HEK293T (cell line): ENCODE data around the gene PGAP3.

Experiments
- ARNT ChIP-seq: fragments of 450-650 bp; IDR thresholded peaks from 2 replicates; pipeline ENCODE4 v1.6.1; 2017; ENCODE audit warnings: mild to moderate bottlenecking
- BHLHE40 ChIP-seq: fragments of 450-650 bp; IDR thresholded peaks from 2 replicates; pipeline ENCODE4 v1.6.1; 2016; ENCODE audit warnings: mild to moderate bottlenecking, moderate library complexity, borderline replicate concordance
- ELF4 ChIP-seq: fragments of 450-650 bp; IDR thresholded peaks from 2 replicates; pipeline ENCODE4 v1.6.1; 2017; ENCODE audit warnings: antibody characterized with exemption
- FOXA1 ChIP-seq: fragments of 450-650 bp; IDR thresholded peaks from 2 replicates; pipeline ENCODE4 v1.6.1; 2016; ENCODE audit warnings: mild to moderate bottlenecking
- FOXM1 ChIP-seq: fragments of 450-650 bp; IDR thresholded peaks from 2 replicates; pipeline ENCODE4 v1.6.1; 2017; ENCODE audit warnings: mild to moderate bottlenecking, borderline replicate concordance
- HDGF ChIP-seq: fragments of 450-650 bp; IDR thresholded peaks from 2 replicates; pipeline ENCODE4 v1.6.1; 2017; ENCODE audit warnings: antibody characterized with exemption, borderline replicate concordance
- L3MBTL2 ChIP-seq: fragments of 450-650 bp; conservative IDR thresholded peaks from 2 replicates; pipeline ENCODE4 v1.6.1; 2016; ENCODE audit warnings: mild to moderate bottlenecking
- LEF1 ChIP-seq: fragments of 450-650 bp; IDR thresholded peaks from 2 replicates; pipeline ENCODE4 v1.6.1; 2017; ENCODE audit warnings: mild to moderate bottlenecking, borderline replicate concordance
- NFRKB ChIP-seq: fragments of 450-650 bp; IDR thresholded peaks from 2 replicates; pipeline ENCODE4 v1.6.1; 2016; ENCODE audit warnings: mild to moderate bottlenecking, moderate library complexity
- PKNOX1 ChIP-seq: fragments of 450-650 bp; IDR thresholded peaks from 2 replicates; pipeline ENCODE4 v1.6.1; 2016
- SP1 ChIP-seq: fragments of 450-650 bp; IDR thresholded peaks from 2 replicates; pipeline ENCODE4 v1.6.1; 2017
- SUZ12 ChIP-seq: fragments of 450-650 bp; IDR thresholded peaks from 2 replicates; pipeline ENCODE4 v1.6.1; 2016; ENCODE audit warnings: mild to moderate bottlenecking
- TARDBP ChIP-seq: fragments of 450-650 bp; IDR thresholded peaks from 2 replicates; pipeline ENCODE4 v1.6.1; 2016

- TF ChIP-seq SP1 = no peak
- no peak for TF ChIP-seq SUZ12
- TF ChIP-seq HDGF = no peak
- no peak for TF ChIP-seq PKNOX1
- no peak for TF ChIP-seq ARNT
- no peak for TF ChIP-seq TARDBP
- TF ChIP-seq FOXA1 = no peak
- no peak for TF ChIP-seq ELF4
- TF ChIP-seq NFRKB = no peak
- no peak for TF ChIP-seq L3MBTL2
- no peak for TF ChIP-seq BHLHE40
- TF ChIP-seq FOXM1 = no peak
- TF ChIP-seq LEF1 = no peak
Observed at GRCh38 chr17:39628655-39629493, 59.0 kb downstream of the PGAP3 start.
